Measurements from ENCODE around the gene SPPL3. TPM values are rescaled to one million over a fixed set of nuclear protein-coding genes. Genes with fewer than 3 reads are reported as not detected.
A peak's percentile ranks its signal among the peaks of the same experiment; 100 is the strongest.

Gene SPPL3
- total and polyA plus RNA-seq, 5 experiments from 2014 or later, result 23.3 to 56.2 (median 37.3) TPM

- POLR2A ChIA-PET, result no interaction called here
- Mint-ChIP-seq H3K4me3 (no peak overlapping the region), H3K4me1 (peaks cover 6 to 51% (median 46%) of the 10 kb centered on the region in 4 donors), H3K36me3 (peaks cover 0 to 17% (median 0%) of the 10 kb centered on the region in 3 donors), H3K9me3 (no peaks in the 10 kb centered on the region), H3K27me3 (no peaks in the 10 kb centered on the region), H3K27ac (no peak overlapping the region)
- ATAC-seq (no peak), DNase-seq (no peak)
Observed at GRCh38 chr12:120865098-120865497, 39.1 kb downstream of the SPPL3 start.

- H3K4me1 Mint-ChIP-seq, result peaks cover 9 to 51% (median 46%) of the 10 kb centered on the region in 4 donors
- POLR2A ChIA-PET, result interaction anchor here (0.7 kb wide), 1 partner anchor 10 kb away, joined by 3 read pairs; no protein-coding TSS in a partner anchor
- no peak overlapping the region for H3K4me3 Mint-ChIP-seq
- H3K27ac Mint-ChIP-seq, result no peak overlapping the region
- no peak for ATAC-seq
- no peak for DNase-seq
- H3K9me3 Mint-ChIP-seq, result peaks cover 0 to 7% (median 2%) of the 10 kb centered on the region in 9 donors
- no peaks in the 10 kb centered on the region for H3K27me3 Mint-ChIP-seq
- peaks cover under 1 to 17% (median 12%) of the 10 kb centered on the region in 3 donors for H3K36me3 Mint-ChIP-seq
Observed at GRCh38 chr12:120862664-120863063, 41.5 kb downstream of the SPPL3 start.

- H3K36me3 Mint-ChIP-seq, result peaks cover 4 to 15% (median 12%) of the 10 kb centered on the region in 3 donors
- H3K27ac Mint-ChIP-seq, result peak overlapping the region in 5 of 10 donors; percentile 12 to 79 (median 36)
- no peak for DNase-seq
- H3K27me3 Mint-ChIP-seq, result no peaks in the 10 kb centered on the region
- POLR2A ChIA-PET, result no interaction called here
- peaks cover 20 to 62% (median 59%) of the 10 kb centered on the region in 4 donors for H3K4me1 Mint-ChIP-seq
- ATAC-seq, result no peak
- H3K9me3 Mint-ChIP-seq, result peaks cover 0 to 11% (median 2%) of the 10 kb centered on the region in 9 donors
- H3K4me3 Mint-ChIP-seq, result no peak overlapping the region
Observed at GRCh38 chr12:120861074-120861795, 42.9 kb downstream of the SPPL3 start.

GRCh38 chr12:120858306-120859088 lies 45.7 kb downstream of the SPPL3 start:
- Mint-ChIP-seq H3K27me3 (no peaks in the 10 kb centered on the region), H3K36me3 (peaks cover 4 to 12% (median 12%) of the 10 kb centered on the region in 3 donors), H3K27ac (peak overlapping the region in 7 of 10 donors; percentile 2 to 41 (median 11)), H3K4me3 (peak overlapping the region in 1 of 10 donors; percentile 2), H3K4me1 (peaks cover 26 to 65% (median 61%) of the 10 kb centered on the region in 4 donors), H3K9me3 (peaks cover 0 to 11% (median 2%) of the 10 kb centered on the region in 9 donors)
- DNase-seq (no peak), ATAC-seq (no peak)
- POLR2A ChIA-PET, result no interaction called here

GRCh38 chr12:120856980-120857379 lies 47.2 kb downstream of the SPPL3 start:
- POLR2A ChIA-PET, result interaction anchor here (0.8 kb wide), 1 partner anchor 46 kb away, joined by 3 read pairs; no protein-coding TSS in a partner anchor
- H3K9me3 Mint-ChIP-seq, result peaks cover 0 to 11% (median 2%) of the 10 kb centered on the region in 9 donors
- ATAC-seq, result peak; percentile 56 to 57
- peak overlapping the region in 5 of 10 donors; percentile 15 to 72 (median 60) for H3K27ac Mint-ChIP-seq
- peaks cover 26 to 68% (median 59%) of the 10 kb centered on the region in 4 donors for H3K4me1 Mint-ChIP-seq
- peak in 1 of 10 donors; percentile 25 for DNase-seq
- H3K27me3 Mint-ChIP-seq, result no peaks in the 10 kb centered on the region
- H3K4me3 Mint-ChIP-seq, result peak overlapping the region in 8 of 10 donors; percentile 13 to 83 (median 50)
- peaks cover 4 to 12% (median 12%) of the 10 kb centered on the region in 3 donors for H3K36me3 Mint-ChIP-seq

GRCh38 chr12:120855823-120856588 lies 48.2 kb downstream of the SPPL3 start:
- peaks cover 0 to 11% (median 2%) of the 10 kb centered on the region in 9 donors for H3K9me3 Mint-ChIP-seq
- DNase-seq, result peak in 5 of 10 donors; percentile 5 to 53 (median 36)
- ATAC-seq, result peak; percentile 69 to 82
- POLR2A ChIA-PET, result no interaction called here
- peak overlapping the region in 6 of 10 donors; percentile 7 to 72 (median 50) for H3K27ac Mint-ChIP-seq
- H3K27me3 Mint-ChIP-seq, result no peaks in the 10 kb centered on the region
- H3K4me1 Mint-ChIP-seq, result peaks cover 29 to 70% (median 60%) of the 10 kb centered on the region in 4 donors
- peak overlapping the region in 8 of 10 donors; percentile 43 to 80 (median 64) for H3K4me3 Mint-ChIP-seq
- peaks cover 4 to 12% (median 12%) of the 10 kb centered on the region in 3 donors for H3K36me3 Mint-ChIP-seq

- ATAC-seq, result no peak
Observed at GRCh38 chr12:120854804-120855203, 49.4 kb downstream of the SPPL3 start.

GRCh38 chr12:120853188-120853587 lies 51.0 kb downstream of the SPPL3 start:
- peaks cover 31 to 86% (median 67%) of the 10 kb centered on the region in 4 donors for H3K4me1 Mint-ChIP-seq
- ATAC-seq, result no peak

More at GRCh38 chr12:120854804-120855203, 49.4 kb downstream of the SPPL3 start:
- Mint-ChIP-seq H3K27me3 (no peaks in the 10 kb centered on the region), H3K36me3 (peaks cover 4 to 12% (median 12%) of the 10 kb centered on the region in 3 donors), H3K9me3 (peaks cover 0 to 11% (median 2%) of the 10 kb centered on the region in 9 donors), H3K4me1 (peaks cover 34 to 82% (median 65%) of the 10 kb centered on the region in 4 donors), H3K4me3 (peak overlapping the region in 2 of 10 donors; percentile 8 to 14), H3K27ac (peak overlapping the region in 3 of 10 donors; percentile 11 to 66 (median 49))
- POLR2A ChIA-PET, result interaction anchor here (0.6 kb wide), 1 partner anchor 35 kb away, joined by 4 read pairs; no protein-coding TSS in a partner anchor
- DNase-seq, result no peak

GRCh38 chr12:120851944-120852343 lies 52.2 kb downstream of the SPPL3 start:
- H3K27ac Mint-ChIP-seq, result no peak overlapping the region
- no peak for ATAC-seq
- no peaks in the 10 kb centered on the region for H3K27me3 Mint-ChIP-seq
- POLR2A ChIA-PET, result interaction anchor here (0.7 kb wide), 1 partner anchor 52 kb away, joined by 4 read pairs; no protein-coding TSS in a partner anchor
- no peaks in the 10 kb centered on the region for H3K36me3 Mint-ChIP-seq
- no peaks in the 10 kb centered on the region for H3K9me3 Mint-ChIP-seq
- no peak overlapping the region for H3K4me3 Mint-ChIP-seq
- H3K4me1 Mint-ChIP-seq, result peaks cover 31 to 88% (median 69%) of the 10 kb centered on the region in 4 donors
- DNase-seq, result no peak

More at GRCh38 chr12:120853188-120853587, 51.0 kb downstream of the SPPL3 start:
- no peak overlapping the region for H3K4me3 Mint-ChIP-seq
- no peaks in the 10 kb centered on the region for H3K27me3 Mint-ChIP-seq
- DNase-seq, result no peak
- peaks cover 0 to 5% (median 0%) of the 10 kb centered on the region in 9 donors for H3K9me3 Mint-ChIP-seq
- POLR2A ChIA-PET, result interaction anchor here (1.0 kb wide), 1 partner anchor 13 kb away, joined by 4 read pairs; no protein-coding TSS in a partner anchor
- H3K36me3 Mint-ChIP-seq, result peaks cover 0 to 4% (median 2%) of the 10 kb centered on the region in 3 donors
- H3K27ac Mint-ChIP-seq, result peak overlapping the region in 1 of 10 donors; percentile 73

- peaks cover 27 to 87% (median 67%) of the 10 kb centered on the region in 4 donors for H3K4me1 Mint-ChIP-seq
- DNase-seq, result no peak
- H3K9me3 Mint-ChIP-seq, result no peaks in the 10 kb centered on the region
- ATAC-seq, result no peak
- no peaks in the 10 kb centered on the region for H3K27me3 Mint-ChIP-seq
- H3K36me3 Mint-ChIP-seq, result no peaks in the 10 kb centered on the region
- peak overlapping the region in 3 of 10 donors; percentile 11 to 56 (median 53) for H3K27ac Mint-ChIP-seq
- H3K4me3 Mint-ChIP-seq, result no peak overlapping the region
- POLR2A ChIA-PET, result interaction anchor here (0.7 kb wide), 1 partner anchor 52 kb away, joined by 4 read pairs; no protein-coding TSS in a partner anchor
Observed at GRCh38 chr12:120851444-120851843, 52.7 kb downstream of the SPPL3 start.

- H3K9me3 Mint-ChIP-seq, result no peaks in the 10 kb centered on the region
- DNase-seq (no peak), ATAC-seq (no peak)
- peaks cover 0 to 2% (median 0%) of the 10 kb centered on the region in 3 donors for H3K36me3 Mint-ChIP-seq
- H3K27me3 Mint-ChIP-seq, result no peaks in the 10 kb centered on the region
- peak overlapping the region in 2 of 10 donors; percentile 1 to 44 for H3K27ac Mint-ChIP-seq
- no peak overlapping the region for H3K4me3 Mint-ChIP-seq
- POLR2A ChIA-PET, result no interaction called here
- H3K4me1 Mint-ChIP-seq, result peaks cover 25 to 74% (median 64%) of the 10 kb centered on the region in 4 donors
Observed at GRCh38 chr12:120849765-120850164, 54.4 kb downstream of the SPPL3 start.
